Limb (tissue), 2 donors: ENCODE data around the gene MTCL1.

Experiments
- DNase-seq, 2 donors: peaks; one replicate each; pipeline ENCODE4 v3.0.0-alpha.2; 2016; ENCODE audit errors: extremely low spot score in 2 of 2

MTCL1 gene

DNA sequence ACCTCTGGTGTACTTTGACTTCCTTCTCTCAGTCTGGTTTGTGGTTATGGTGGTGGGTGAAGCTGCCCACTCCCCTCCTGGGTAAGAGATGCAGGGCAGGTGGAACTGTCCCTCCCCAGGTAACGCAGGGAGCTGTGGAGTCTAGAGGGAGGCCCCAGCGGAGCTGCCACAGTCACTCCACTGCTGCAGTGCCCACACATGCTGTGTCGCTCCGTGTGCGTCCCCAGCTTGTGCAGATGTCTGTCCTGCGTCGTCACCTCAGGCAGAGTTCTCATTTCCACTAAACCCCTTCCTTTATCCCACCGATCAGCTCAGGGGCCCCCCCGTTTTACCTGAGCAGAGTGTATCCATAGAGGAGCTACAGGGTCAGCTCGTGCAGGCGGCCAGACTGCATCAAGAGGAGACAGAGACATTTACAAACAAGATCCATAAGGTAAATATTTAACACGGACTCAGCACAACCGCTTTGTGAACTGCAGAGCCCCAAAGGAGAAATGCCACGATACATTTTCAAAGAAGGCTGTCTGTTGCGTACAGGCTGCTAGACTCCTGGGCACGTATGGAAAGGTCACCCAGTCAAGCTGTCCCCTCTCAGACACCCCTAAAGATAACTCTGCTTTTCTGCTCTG is 87.4 kb downstream of the MTCL1 start:
- DNase-seq, result no peak

DNA sequence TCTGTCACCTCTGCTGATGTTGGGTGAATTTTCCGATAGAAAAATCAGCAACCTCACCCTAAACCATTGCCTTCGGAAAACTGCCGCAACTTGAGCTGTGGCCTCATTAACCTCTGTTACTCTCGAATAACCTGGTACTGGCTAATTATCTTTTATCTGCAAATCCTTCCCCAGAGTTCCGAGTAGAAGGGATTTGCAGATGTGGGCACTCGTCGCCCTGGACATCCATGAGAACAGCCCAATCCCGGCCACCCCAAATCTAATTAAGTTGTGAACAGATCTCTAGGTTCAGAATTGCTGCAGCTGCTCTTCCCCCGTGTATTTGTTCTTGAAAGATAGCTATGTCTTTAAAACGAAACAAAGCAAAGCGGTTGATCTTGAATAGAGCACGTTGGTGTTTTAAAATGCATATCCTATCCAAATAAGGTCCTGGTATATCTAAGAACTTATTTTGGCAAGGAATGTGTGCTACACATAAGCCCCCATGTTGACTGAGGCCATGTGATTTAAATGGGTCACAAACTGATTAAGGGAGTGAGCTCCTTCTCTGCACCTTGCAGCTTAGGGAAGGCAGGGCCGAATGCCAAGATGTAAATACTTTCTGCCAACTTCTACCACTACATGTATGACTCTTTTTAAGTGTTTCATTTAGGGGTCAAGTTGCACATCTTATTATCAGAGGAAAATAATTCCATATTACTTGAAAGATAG is 88.2 kb downstream of the MTCL1 start:
- no peak for DNase-seq

DNA sequence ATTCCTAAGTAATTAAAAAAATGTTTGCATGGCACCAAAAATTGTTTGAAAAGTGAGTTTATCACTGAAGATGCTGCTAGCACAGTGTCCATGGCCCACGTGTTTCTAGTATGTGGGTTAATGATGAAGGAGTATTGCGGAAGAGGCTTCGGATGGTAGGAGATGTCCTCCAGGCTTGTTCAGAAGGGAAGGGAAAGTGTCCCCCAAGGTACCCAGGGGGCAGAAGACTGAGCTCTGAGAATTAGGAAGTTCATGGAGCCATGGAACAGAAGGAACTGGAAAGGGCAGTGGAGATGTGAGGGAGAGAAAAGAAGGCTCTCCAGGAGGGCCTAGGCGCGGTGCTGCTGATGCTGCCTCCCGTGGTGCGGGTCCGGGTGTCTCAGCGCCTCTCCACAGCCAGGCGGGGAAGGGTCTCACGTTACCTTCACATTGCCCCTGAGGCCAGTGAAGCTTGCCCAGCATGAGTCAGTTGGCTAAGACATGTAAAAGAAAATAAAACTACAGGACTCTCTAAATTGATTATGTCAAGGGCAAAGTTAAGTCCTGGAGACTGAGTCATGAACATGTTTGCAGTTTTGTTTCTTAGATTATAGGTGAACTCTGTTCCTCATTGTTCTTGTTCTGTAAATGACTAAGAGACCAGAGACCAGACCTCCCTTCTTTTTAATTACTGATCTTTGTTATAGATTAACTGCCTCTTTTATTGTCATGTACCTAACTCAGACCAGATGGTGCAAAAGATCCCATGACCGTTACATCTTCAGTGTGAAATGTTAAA is 89.0 kb downstream of the MTCL1 start:
- DNase-seq, result no peak

DNA sequence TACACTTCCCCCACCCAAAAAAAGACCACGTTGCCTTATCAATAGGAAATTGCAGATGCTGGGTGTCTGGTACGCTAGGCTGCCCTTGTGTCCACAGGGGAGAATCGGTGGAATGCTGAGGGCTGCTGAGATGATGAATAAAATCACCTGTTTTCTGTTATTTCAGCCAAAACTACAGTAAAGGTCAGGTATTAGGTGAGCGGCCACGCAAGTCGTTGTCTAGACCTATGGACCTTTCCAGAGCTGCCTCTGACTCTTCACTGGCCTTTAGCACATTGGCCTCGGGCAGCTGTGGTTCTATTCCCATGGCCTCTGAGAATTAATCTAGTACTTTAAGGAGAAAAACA is 89.6 kb downstream of the MTCL1 start:
- DNase-seq, result no peak

DNA sequence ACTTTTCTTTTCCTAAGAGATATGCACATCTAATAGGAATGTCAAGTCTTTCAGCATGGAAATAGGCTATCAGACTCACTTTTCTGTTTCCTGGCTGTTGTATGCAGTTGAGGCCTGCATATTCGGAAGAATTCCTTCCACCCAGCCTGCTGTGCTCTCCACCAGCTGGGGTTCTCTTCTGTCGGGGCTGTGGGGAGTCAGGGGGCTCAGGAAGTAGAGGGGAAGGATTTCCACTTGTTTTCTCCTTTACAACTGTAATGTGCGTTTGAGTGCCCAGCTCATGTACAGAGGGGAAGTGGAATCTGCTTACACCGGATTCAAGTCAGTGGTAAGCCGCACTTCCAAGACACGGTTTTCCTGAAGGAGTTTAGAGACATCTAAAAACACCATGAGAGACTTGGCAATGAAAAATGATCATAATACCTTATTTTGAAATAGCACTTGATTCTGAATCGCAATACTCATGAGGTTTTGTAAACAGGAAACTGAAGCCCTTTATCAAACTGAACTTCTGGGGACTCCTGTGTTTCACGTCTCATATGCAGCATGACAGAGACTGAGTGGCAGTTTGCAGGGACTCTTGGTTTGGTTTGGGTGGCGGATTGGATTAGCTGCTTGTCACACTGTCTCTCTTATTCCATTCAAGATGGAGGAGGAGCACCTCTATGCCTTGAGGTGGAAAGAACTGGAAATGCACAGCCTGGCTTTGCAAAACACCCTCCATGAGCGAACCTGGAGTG is 90.4 kb downstream of the MTCL1 start:
- DNase-seq, result no peak

DNA sequence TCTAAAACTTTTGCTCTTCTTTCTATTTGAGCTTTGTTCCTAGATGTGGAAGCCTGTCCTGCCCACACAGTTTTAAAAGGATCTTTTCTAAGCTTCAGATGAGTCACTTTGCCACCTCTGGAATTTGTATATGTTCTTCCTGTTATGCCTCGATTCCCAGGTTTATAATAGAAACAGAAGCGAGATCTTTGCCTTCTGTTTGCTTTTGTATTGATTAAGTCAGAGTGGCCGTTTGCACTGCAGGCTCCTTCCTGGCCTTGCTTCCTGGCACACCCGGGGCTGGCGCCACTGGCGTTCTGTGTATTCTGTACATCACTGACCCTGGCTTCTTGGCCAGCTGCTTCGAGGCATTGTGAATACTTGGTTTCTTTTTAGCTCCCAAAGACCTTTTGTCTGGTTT is 91.8 kb downstream of the MTCL1 start:
- DNase-seq, result no peak

DNA sequence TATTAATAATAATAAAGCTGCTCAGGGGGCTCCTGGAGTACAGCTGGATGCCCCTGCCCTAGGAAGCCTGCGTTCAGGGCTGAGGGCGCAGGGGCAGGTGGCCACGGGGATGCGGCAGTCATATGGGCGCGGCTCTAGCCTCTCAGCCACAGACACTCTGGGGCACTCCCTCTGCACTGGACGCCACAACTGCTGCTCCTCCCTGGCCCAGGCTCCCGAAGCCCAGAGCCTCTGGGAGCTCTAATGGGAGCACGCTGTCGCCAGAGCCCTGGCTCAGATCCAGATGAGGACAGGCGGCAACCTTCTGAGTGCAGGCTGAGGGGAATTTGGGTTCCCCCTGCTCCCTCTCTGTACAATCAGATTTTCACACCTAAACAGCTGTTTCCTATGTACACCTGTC is 93.6 kb downstream of the MTCL1 start:
- DNase-seq, result peak in 1 of 2 donors; percentile 54

DNA sequence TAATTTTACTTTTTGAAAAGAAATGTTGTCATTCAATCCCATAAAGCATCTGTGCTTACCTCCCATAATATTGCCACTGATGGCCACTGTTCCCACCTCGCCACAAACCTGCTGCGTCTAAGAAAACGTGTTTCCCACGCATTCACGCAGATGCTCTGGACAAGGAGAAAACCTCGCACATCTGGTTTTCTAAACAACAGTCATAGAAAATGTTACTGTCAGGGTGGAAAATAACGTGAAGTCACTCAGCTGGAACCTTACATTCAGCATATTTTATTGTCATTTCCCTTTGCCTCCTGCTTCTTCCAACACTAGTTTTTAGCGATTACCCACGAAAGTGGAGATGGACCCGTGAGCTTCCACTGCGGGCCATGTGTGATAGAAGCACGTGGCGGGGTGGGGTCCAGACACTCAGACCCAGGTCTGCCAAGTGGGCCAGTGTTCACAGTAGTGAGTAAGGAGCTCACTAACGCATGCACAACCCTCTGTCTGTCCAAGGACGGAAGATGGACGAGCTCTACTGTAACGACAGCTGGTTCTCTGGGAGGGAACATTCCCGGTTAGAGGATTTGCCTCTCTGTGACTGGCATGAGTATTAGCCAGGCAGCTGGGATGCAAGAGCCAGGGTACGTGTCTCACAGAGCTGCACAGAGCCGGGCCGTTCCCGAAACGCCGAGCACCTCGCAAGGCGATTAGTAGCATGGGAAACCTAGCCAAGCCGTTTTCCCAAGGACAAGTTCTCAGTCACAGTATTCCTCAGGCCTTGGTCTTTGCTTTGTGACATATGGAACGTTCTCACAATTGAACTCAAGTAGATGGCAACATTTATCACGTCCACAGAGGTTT is 94.5 kb downstream of the MTCL1 start:
- peak; percentile 72 to 86 for DNase-seq

DNA sequence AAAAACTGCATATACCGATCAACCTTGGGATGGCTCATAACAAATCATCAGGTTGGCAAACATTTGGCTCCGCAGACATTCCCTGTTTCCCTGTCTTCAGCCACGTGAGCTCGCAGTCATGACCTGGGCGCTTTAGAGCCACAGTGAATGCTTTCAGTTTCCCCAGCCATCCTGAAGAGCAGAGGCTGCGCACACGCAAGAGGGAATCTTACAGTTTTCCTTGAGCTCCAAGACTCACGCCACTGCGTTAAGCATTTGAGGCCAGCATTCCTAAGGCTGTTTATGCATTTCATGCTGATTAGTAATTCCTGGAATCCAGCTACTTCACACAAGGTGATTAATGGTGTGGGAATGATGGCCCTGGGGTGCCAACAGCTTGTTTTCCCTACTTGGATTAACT is 95.1 kb downstream of the MTCL1 start:
- no peak for DNase-seq

DNA sequence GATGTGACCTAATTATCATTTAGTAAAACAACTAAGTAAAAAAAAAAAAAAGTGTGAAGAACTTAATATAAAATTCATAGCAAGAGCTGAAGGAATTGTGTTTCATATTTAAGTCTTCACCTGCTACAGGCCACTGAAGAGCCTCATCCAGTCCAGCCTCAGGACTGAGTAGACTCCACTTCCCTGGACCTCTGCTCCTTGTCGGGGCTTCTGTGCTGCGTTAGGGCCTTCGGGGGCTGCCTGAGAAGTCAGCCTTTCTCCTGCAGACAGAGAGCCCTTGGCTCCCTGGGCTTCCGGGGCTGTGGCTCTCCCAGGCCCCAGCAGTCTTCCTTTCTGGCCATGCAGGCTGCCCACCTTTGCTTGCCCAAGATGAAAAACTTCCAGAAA is 95.5 kb downstream of the MTCL1 start:
- no peak for DNase-seq

DNA sequence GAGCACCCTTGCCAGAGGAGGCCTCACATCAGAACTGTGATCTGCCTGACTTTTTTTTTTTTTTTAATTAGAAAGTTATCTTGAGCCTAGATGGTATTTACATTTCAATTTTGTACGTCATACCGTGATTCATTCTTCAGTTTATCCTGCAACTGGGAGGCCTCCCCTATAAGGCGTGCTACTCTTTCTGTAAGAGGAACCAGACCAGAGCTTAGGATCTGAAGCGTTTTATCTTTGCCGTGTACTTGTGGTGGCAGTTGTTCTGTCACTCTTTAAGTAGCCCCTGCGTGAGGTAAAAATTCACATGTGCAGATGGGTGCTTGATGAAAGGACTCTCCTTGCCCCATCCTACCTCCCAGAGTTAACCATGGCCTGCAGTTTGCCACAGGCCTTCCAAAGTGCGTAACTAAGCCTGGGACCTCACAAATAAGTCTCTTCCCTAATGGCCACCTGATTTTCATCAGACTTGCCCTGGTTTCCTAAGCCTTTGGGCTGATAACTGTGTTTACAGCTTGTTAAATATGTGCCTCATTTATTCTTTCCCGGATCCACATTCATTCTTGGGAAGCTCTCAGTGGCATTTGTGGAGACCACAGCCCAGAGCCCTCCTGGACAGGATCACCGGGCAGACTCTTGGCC is 96.0 kb downstream of the MTCL1 start:
- no peak for DNase-seq

DNA sequence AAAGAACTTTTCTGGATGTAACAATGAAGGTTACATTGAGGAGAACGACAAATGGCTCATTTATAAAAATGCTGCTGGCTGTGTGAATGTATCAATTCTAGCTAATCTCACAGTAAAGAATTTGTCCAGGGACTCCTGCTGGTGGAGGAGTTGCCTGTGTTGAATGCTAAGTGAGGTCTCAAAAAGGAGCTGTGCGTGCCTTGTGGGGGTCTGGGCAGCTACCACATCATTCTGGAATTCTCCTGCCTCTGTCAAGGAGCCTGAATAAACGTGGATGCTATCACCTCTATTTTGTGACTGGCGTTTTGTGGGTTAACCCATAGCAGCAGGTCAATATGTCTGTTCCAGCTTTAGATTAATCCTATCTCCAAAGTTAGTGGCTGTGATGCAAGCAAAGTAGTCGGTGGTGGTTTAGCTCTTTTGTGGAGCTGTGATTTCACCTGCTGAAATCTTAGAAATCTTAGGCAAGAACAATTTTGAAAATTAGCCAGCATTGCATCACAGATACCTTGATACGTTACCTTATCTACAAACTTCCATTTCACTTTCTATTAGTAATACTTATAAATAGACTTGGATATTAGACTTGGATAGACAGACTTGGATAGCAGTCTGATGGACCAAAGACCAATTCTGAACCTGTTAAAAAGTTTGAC is 96.8 kb downstream of the MTCL1 start:
- DNase-seq, result no peak

DNA sequence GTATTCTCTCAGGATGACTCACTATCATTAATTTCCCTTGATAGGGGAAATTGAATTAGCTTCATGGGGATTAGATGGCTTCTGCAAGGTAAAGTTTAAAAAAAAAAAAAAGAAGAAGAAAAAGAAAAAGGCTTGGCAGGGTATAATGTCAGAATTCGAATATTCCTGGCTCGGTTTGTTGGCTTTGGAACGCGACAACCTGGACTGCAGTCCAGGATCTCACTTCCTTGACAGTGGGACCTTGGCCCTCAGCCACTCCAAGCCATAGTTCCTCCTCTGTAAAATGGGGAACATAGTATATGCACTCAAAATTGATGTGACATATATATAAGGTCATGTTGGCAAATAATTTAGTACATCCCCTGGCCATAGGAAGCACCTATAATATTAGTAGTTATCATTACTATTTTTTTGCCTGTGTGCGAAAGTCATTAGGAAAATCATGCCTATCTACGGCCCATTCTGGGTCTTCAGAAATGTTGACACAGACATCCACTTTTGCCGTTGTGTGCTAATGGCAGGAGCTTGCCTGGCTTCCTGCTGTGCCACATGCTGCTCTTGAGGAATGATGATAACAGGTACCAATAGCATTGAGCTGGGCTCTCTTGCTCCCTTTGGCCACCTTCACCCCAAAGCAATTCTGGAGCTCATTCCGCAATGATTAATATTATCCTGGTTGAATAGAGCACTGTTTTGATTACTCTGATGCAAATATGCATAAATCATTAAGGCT is 97.9 kb downstream of the MTCL1 start:
- no peak for DNase-seq

DNA sequence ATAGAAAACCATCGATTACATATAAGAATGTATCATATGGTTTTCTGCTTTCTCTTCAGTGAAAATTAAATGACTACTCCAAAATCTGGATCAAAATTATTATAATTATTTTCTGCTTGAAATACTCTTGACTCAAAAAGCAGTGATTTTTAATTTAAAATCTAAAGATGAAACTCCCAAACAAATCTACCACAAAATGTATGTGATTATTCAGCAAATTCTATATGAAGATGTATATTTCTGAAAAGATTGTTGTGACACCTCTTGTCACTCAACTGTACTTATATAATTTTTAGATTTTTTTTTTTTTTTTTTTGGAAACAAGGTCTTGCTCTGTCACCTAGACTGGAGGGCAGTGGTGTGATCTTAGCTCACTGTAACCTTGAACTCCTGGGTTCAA is 98.6 kb downstream of the MTCL1 start:
- DNase-seq, result no peak

DNA sequence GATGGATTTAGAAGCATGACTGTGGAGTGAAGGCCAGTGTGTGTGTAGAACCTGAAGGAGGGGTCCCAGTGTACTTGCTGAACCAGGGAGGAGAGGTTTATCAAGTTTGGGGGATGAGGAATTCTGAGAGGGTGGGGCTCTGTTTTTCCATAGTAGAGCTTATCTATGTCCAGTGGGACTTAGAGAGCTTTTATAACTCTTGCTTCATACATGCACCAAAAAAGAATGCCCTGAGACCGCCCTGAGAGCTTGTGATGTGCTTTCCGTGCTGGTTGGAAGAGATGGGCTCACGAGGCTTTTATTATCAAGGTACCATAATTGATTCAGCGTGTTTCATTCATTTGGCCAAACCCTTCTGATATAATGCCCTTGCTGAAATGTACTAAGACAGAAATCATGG is 100.2 kb downstream of the MTCL1 start:
- no peak for DNase-seq

DNA sequence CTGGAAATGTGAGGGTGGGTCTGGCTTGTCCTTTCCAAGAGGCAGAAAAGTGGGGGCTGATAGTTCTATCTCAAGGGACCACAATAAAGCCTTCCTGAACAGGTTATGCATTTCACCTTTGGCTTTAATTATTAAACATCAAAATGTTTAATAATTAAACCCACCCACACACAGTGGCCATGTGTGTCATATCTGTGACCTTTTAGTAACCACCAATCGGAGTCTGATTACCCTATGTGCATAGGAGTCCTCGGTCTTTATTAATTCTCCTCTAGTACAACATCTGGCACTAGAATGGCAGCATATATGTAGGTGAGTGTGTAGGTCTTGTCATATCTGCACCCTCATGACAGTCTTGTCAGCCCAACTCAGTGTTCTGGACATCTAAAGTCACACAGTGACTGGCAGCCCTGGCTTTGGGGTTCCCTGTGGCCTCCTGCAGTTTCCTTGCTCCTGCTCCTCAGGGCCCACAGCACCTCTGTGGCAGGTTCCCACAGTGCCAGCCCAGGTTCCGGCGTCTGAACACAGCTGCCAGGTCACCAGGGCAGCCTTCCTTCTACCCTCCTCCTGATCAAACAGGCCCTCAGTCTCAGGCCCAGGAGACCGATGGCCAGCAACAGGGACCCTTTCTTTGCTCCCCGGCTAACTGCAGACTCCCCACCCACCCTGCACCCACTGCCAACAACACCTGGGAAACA is 100.9 kb downstream of the MTCL1 start:
- no peak for DNase-seq

DNA sequence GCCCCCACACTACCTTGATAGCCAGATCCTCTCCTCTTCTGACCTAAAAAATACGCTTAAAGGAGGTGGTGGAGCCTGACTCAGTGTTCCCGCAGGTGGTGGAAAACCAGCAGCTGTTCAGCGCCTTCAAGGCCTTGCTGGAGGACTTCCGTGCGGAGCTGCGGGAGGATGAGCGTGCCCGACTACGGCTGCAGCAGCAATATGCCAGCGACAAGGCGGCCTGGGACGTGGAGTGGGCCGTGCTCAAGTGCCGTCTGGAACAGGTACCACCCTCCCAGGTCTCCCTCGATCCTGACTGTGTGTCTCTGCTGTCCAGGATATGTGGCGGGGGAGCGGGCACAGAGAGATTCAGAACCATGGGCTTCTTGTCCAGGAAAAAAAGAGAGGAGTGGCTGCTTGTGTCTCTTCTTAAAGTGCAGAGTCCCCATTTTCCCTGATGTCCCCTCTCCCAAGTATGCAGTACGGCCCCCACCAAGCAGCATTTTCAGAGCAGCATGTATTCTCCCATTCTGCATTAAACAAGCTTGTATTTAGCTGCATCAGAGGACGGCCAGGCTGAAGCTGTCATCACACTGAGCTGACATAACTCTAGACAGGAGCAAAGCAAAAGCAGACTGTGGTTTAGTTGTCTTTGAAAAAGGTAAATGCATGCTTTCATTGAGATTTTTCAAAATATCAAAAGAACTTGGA is 101.6 kb downstream of the MTCL1 start:
- no peak for DNase-seq

DNA sequence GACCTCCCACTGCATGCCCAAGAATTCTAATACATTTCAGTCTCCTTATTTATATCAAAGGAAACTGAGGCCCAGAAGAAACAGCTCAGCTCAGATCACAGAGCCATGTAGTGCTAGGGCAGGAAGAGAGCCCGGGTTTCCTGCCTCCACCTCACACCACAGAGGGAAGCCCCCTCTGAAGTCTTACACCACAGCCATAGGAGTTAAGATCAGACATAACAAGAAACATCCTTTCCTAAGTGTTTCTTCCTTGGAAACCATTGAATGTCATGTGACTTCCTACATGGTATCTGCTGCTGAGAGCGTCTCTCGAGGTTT is 102.1 kb downstream of the MTCL1 start:
- DNase-seq, result no peak

DNA sequence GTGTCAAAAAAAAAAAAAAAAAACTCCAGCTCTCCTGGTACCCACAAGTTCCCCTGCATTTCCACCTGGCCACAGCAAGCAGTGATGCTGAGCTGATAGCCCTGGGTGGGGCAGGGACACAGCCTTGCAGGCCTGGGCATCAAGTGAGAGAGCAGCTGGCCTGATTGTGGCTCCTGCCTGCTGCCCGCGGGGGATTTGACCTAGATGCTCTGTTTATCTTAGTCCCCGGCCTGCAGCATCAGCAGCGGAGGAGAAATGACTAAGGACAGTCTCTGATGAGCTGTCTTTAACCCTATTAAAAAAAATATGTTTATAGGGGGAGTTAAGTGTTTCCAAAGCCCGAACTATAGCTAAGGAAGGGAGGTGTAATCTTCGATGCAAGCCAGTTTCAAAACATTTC is 102.6 kb downstream of the MTCL1 start:
- no peak for DNase-seq
